Measurements from ENCODE around the gene FBXO36.
"Not testable (repeated sequence)": the region's sequence is repeated elsewhere in the genome, so short reads cannot be mapped to it uniquely, and the experiment has no call there.

The FBXO36 gene

GRCh38 chr2:229910832-229911412 is 11.4 kb upstream of the FBXO36 start:
- no peak for DNase-seq (ENCODE audit: low read depth)

- no peak for DNase-seq (ENCODE audit: low read depth)
Measured at GRCh38 chr2:229914171-229914570, 8.1 kb upstream of the FBXO36 start.

- DNase-seq (ENCODE audit: low read depth): no peak
Measured at GRCh38 chr2:229917793-229918192, 4.5 kb upstream of the FBXO36 start.

GRCh38 chr2:229920011-229920641 is 2.2 kb upstream of the FBXO36 start:
- no peak for DNase-seq (ENCODE audit: low read depth)

GRCh38 chr2:229921101-229921891 is 1.0 kb upstream of the FBXO36 start:
- peak; percentile 55 for DNase-seq (ENCODE audit: low read depth)

- peak; percentile 82 for DNase-seq (ENCODE audit: low read depth)
Measured at GRCh38 chr2:229921892-229922448, 333 bp upstream of the FBXO36 start, which contains the start of gene TRIP12. Gene TRIP12 (minus strand): TSS chr2:229922009. CDS start chr2:229880079, 41,930 bp downstream.

GRCh38 chr2:229924541-229924940 is 2.2 kb downstream of the FBXO36 start:
- not testable (repeated sequence) for DNase-seq (ENCODE audit: low read depth)

GRCh38 chr2:229925201-229925600 is 2.9 kb downstream of the FBXO36 start:
- no peak for DNase-seq (ENCODE audit: low read depth)

GRCh38 chr2:229927817-229928321 is 5.6 kb downstream of the FBXO36 start:
- DNase-seq (ENCODE audit: low read depth): no peak

- DNase-seq (ENCODE audit: low read depth): no peak
Measured at GRCh38 chr2:229930656-229931055, 8.4 kb downstream of the FBXO36 start.

- no peak for DNase-seq (ENCODE audit: low read depth)
Measured at GRCh38 chr2:229931241-229931640, 8.9 kb downstream of the FBXO36 start.

- no peak for DNase-seq (ENCODE audit: low read depth)
Measured at GRCh38 chr2:229937537-229937936, 15.2 kb downstream of the FBXO36 start.

- DNase-seq (ENCODE audit: low read depth): no peak
Measured at GRCh38 chr2:229942671-229943070, 20.4 kb downstream of the FBXO36 start.

GRCh38 chr2:229943171-229943570 is 20.9 kb downstream of the FBXO36 start:
- DNase-seq (ENCODE audit: low read depth): no peak

GRCh38 chr2:229943770-229944449 is 21.6 kb downstream of the FBXO36 start:
- DNase-seq (ENCODE audit: low read depth): no peak

- no peak for DNase-seq (ENCODE audit: low read depth)
Measured at GRCh38 chr2:229945975-229946374, 23.7 kb downstream of the FBXO36 start.

- no peak for DNase-seq (ENCODE audit: low read depth)
Measured at GRCh38 chr2:229947544-229947943, 25.2 kb downstream of the FBXO36 start.

GRCh38 chr2:229952256-229952835 is 30.0 kb downstream of the FBXO36 start:
- no peak for DNase-seq (ENCODE audit: low read depth)

GRCh38 chr2:229955663-229956062 is 33.4 kb downstream of the FBXO36 start:
- no peak for DNase-seq (ENCODE audit: low read depth)

GRCh38 chr2:229956491-229956890 is 34.2 kb downstream of the FBXO36 start:
- no peak for DNase-seq (ENCODE audit: low read depth)

- DNase-seq (ENCODE audit: low read depth): not testable (repeated sequence)
Measured at GRCh38 chr2:229963596-229963995, 41.3 kb downstream of the FBXO36 start.

GRCh38 chr2:229969921-229970320 is 47.6 kb downstream of the FBXO36 start:
- no peak for DNase-seq (ENCODE audit: low read depth)
